ENCODE data around the gene NTRK1. TPM values are rescaled to one million over a fixed set of nuclear protein-coding genes. Genes with fewer than 3 reads are reported as not detected.

Gene NTRK1
- total RNA-seq, 2 donors from 2014 or later: 0.59 to 31.4 TPM

DNA sequence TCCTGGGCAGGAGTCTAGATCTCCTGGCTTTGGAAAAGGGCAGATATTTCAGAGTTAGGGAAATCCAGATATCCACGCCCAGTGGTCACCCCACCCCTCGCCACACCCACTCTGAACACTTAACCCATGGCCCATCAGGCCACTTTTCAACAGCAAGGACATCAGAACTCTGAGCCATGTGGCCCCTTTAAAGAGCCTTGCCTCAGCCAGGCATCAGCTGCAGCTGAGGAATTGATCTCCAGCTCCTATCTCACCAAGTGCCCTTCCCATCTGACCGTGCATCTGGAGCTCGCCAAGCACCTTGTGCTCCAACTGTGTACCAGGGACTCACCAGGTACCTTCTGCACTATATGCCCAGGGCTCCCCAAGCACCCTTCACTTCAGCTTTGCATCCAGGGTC lies 23.8 kb upstream of the NTRK1 start:
- Histone ChIP-seq H3K4me1 (replicated peaks) (no peaks in the 10 kb centered on the region), H3K4me3 (no peak overlapping the region), H3K36me3 (no peaks in the 10 kb centered on the region), H3K9me3 (no peaks in the 10 kb centered on the region), H3K27ac (no peak overlapping the region), H3K27me3 (replicated peaks; ENCODE audit: insufficient read depth) (peaks cover 3% of the 10 kb centered on the region)
- DNase-seq (ENCODE audit: low spot score): no peak
- intact Hi-C loops (cut with DNase I): loop anchor here (5.0 kb wide), 1 partner anchor 50 kb away; no protein-coding TSS in a partner anchor
- WGBS: 89% methylated on average over 4 of the region's 4 CpGs
- TF ChIP-seq, protein P1, sequence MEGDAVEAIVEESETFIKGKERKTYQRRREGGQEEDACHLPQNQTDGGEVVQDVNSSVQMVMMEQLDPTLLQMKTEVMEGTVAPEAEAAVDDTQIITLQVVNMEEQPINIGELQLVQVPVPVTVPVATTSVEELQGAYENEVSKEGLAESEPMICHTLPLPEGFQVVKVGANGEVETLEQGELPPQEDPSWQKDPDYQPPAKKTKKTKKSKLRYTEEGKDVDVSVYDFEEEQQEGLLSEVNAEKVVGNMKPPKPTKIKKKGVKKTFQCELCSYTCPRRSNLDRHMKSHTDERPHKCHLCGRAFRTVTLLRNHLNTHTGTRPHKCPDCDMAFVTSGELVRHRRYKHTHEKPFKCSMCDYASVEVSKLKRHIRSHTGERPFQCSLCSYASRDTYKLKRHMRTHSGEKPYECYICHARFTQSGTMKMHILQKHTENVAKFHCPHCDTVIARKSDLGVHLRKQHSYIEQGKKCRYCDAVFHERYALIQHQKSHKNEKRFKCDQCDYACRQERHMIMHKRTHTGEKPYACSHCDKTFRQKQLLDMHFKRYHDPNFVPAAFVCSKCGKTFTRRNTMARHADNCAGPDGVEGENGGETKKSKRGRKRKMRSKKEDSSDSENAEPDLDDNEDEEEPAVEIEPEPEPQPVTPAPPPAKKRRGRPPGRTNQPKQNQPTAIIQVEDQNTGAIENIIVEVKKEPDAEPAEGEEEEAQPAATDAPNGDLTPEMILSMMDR (IDR thresholded peaks at IDR 0.05): no peak
- TF ChIP-seq POLR2AphosphoS5 (IDR thresholded peaks at IDR 0.05): no peak
- no peak for TF ChIP-seq POLR2A (IDR thresholded peaks at IDR 0.05)

DNA sequence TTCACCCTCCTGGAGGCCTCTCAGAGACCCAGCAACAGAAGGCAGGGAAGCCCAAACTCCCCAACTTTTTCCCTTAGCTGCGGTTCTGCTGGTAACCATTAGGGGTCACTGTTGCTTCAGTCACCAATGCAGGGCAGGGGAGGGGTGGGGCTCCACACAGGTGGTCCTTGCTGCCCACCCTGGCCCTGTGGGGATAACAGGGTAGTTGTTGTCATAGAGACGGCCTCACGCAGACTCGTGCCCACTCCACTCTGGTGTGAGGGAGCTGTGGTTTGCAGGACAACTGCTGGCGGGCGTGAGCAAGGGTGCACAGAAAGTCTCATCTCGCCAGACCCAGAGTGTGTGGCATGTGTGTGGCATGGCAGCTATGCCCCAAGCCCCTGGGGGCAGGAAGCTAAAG lies 21.7 kb upstream of the NTRK1 start:
- TF ChIP-seq POLR2AphosphoS5 (IDR thresholded peaks at IDR 0.05) (no peak), POLR2A (IDR thresholded peaks at IDR 0.05) (no peak)
- TF ChIP-seq, protein P1 (IDR thresholded peaks at IDR 0.05): peak; percentile 56 to 73 (median 66)
- no peak overlapping the region for H3K27ac ChIP-seq
- no peak for DNase-seq (ENCODE audit: low spot score)
- intact Hi-C loops (cut with DNase I): loop anchor here (5.0 kb wide), 1 partner anchor 48 kb away; no protein-coding TSS in a partner anchor
- H3K27me3 ChIP-seq (replicated peaks; ENCODE audit: insufficient read depth): peaks cover 3% of the 10 kb centered on the region
- no peaks in the 10 kb centered on the region for H3K4me1 ChIP-seq (replicated peaks)
- no peaks in the 10 kb centered on the region for H3K9me3 ChIP-seq
- H3K4me3 ChIP-seq: no peak overlapping the region
- 45% methylated on average over 7 of the region's 7 CpGs for WGBS
- no peaks in the 10 kb centered on the region for H3K36me3 ChIP-seq

DNA sequence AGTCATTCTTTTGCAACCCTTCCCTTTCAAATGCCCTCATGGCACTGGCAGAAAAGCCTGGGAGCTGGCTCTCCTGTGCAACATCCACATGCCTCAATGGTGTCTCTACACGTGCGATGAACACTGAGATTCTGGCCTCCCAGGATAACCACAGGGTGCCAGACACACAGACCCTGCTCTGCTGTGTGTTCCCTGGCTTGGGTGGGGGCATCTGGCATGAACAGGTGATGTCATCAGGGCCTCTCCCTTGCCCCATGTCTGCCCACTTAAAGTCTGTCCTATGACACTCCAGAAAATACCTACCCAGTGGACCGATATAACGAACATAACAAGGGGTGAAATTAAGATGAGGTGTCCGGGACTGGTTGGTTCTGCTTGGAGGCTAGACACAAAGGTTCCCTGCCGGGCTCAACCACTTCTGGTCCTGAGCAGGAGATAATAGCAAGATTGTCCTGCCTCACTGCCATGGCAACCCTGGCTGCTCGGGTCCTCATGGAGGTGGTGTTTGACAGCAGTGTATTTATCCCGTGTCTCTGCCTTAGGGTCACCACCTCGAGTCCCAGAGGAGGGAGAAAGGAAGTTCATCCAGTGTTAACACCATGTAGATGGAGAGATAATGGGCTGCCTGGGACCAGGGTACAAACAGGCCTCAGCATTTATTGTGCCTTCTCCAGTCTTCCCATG lies 21.1 kb upstream of the NTRK1 start:
- DNase-seq (ENCODE audit: low spot score): no peak
- intact Hi-C loops (cut with DNase I): loop anchor here (5.0 kb wide), 1 partner anchor 48 kb away; no protein-coding TSS in a partner anchor
- Histone ChIP-seq H3K36me3 (no peaks in the 10 kb centered on the region), H3K27ac (no peak overlapping the region), H3K4me1 (replicated peaks) (no peaks in the 10 kb centered on the region), H3K27me3 (replicated peaks; ENCODE audit: insufficient read depth) (peaks cover 5% of the 10 kb centered on the region), H3K9me3 (no peaks in the 10 kb centered on the region), H3K4me3 (no peak overlapping the region)
- TF ChIP-seq POLR2A (IDR thresholded peaks at IDR 0.05) (no peak), POLR2AphosphoS5 (IDR thresholded peaks at IDR 0.05) (no peak)
- TF ChIP-seq, protein P1 (IDR thresholded peaks at IDR 0.05): no peak
- WGBS: 43% methylated on average over 9 of the region's 9 CpGs

DNA sequence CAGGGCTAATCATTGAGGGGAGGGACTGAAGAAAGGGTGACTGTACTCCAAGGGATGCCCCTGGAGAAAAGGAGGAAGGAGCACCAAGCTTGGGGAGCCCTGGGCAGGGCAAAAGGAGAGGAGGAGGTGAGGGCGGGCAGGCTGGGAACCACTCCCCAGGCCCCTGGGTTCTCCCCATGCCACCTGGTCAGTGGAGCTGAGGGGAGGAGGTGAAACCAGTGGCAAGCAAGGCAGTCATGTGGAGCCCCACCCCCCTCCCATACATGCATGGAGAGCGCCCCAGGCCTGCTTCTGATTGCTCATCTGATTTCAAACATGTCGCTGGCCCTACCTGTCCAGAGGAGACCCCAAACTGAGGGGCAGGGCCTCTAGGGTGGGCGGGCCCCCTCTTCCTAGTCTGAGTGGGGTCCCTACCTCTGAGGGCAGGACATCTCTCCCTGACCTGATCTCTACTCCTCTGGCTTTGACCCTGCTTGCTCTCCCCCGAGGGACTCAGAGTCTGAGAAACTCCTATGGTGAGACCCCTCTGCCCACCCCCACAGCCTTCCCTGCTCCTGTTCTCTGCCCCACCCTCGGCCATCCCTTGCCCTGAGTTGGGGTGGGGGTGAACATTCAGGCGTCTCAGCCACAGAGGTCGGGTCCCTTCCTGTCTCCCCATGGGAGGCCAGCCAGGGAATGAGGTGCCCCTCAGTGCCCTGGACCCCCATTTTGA lies 20.3 kb upstream of the NTRK1 start:
- TF ChIP-seq POLR2AphosphoS5 (IDR thresholded peaks at IDR 0.05): no peak
- TF ChIP-seq, protein P1 (IDR thresholded peaks at IDR 0.05): no peak
- no peak for TF ChIP-seq POLR2A (IDR thresholded peaks at IDR 0.05)
- Histone ChIP-seq H3K27me3 (replicated peaks; ENCODE audit: insufficient read depth) (peaks cover 12% of the 10 kb centered on the region), H3K4me3 (no peak overlapping the region), H3K27ac (no peak overlapping the region), H3K9me3 (no peaks in the 10 kb centered on the region), H3K36me3 (no peaks in the 10 kb centered on the region), H3K4me1 (replicated peaks) (no peaks in the 10 kb centered on the region)
- DNase-seq (ENCODE audit: low spot score): no peak
- 75% methylated on average over 8 of the region's 8 CpGs for WGBS
- intact Hi-C loops (cut with DNase I): no loop called here

Data from prostate gland (tissue), 2 donors.